Measurements from ENCODE around the gene IMPDH1. TPM values are rescaled to one million over a fixed set of nuclear protein-coding genes. Genes with fewer than 3 reads are reported as not detected.

The IMPDH1 gene
- total and polyA plus RNA-seq, 9 of the 15 experiments (the other 6 are each of a cell fraction or from before 2014, with no cell fraction given) = 0.80 to 118 (median 64.3) TPM

GRCh38 chr7:128359336-128359735, 50.4 kb downstream of the IMPDH1 start:
- H2AFZ ChIP-seq (ENCODE audit: low read depth, low read length) = no peak overlapping the region
- no peak overlapping the region for H3K27ac ChIP-seq (ENCODE audit: extremely low read depth, low read depth, low read length)
- intact Hi-C loops (cut with micrococcal nuclease) (no loop called here), in situ Hi-C loops (cut with MboI) (no loop called here)
- ChIA-PET POLR2A (no interaction called here), CTCF (ENCODE audit: low intra/inter-chr PET ratio) (no interaction called here)
- H3K9ac ChIP-seq (ENCODE audit: insufficient read depth in 1 of 2, low read depth in 2 of 2, low read length in 2 of 2) = peak overlapping the region in 1 of 2 experiments; percentile 18; a peak in 1 of 4 replicates
- H3K9me3 ChIP-seq (replicated peaks; ENCODE audit: control insufficient read depth, insufficient read depth, low read depth, low read length) = no peaks in the 10 kb centered on the region
- H3K4me2 ChIP-seq (ENCODE audit: insufficient read depth, low read length) = no peak overlapping the region
- H4K20me1 ChIP-seq (replicated peaks; ENCODE audit: control insufficient read depth, insufficient read depth, low read length) = no peaks in the 10 kb centered on the region; the same call in 1 of the 2 replicates
- FAIRE-seq = no peak
- H3K79me2 ChIP-seq (ENCODE audit: control insufficient read depth, insufficient read depth, low read length) = no peaks in the 10 kb centered on the region
- H3K4me1 ChIP-seq (replicated peaks in 1 of 2; ENCODE audit: control insufficient read depth in 2 of 2, insufficient read depth in 2 of 2, low read length in 2 of 2) = peaks cover 5 to 21% of the 10 kb centered on the region in 2 experiments; a peak in 3 of 5 replicates
- TF ChIP-seq NR2C2 (CRISPR knock-in tag; IDR thresholded peaks at IDR 0.05) = no peak
- TF ChIP-seq NR2C2 (tag; IDR thresholded peaks at IDR 0.05) = no peak
- TF ChIP-seq ZNF121 (CRISPR knock-in tag; conservative IDR thresholded peaks at IDR 0.05) = no peak
- no peak for TF ChIP-seq SIN3B (IDR thresholded peaks at IDR 0.05; ENCODE audit: low read depth)
- no peak for TF ChIP-seq CREB3 (tag; conservative IDR thresholded peaks at IDR 0.05; ENCODE audit: low read depth)
- no peak for TF ChIP-seq ZNF12 (CRISPR knock-in tag; IDR thresholded peaks at IDR 0.05)
- TF ChIP-seq ZNF280A (IDR thresholded peaks at IDR 0.05; ENCODE audit: low read depth, partially characterized antibody) = no peak
- TF ChIP-seq XRCC5 (IDR thresholded peaks at IDR 0.05; ENCODE audit: low read depth, low read length) = no peak
- no peak for TF ChIP-seq ERF (CRISPR knock-in tag; IDR thresholded peaks at IDR 0.05)
- TF ChIP-seq ZEB2 (IDR thresholded peaks at IDR 0.05) = no peak
- no peak for TF ChIP-seq FOXP1 (CRISPR knock-in tag; IDR thresholded peaks at IDR 0.05)
- TF ChIP-seq TEAD1 (CRISPR knock-in tag; IDR thresholded peaks at IDR 0.05) = no peak
- TF ChIP-seq ZNF175 (CRISPR knock-in tag; IDR thresholded peaks at IDR 0.05; ENCODE audit: low read depth) = no peak
- H3K27me3 ChIP-seq (ENCODE audit: control insufficient read depth in 2 of 2, insufficient read depth in 2 of 2, low read length in 2 of 2) = peaks cover 58 to 61% of the 10 kb centered on the region in 2 experiments
- no peak for ATAC-seq
- WGBS (ENCODE audit: insufficient coverage, low coverage, missing lambda C conversion rate) = 21% methylated on average over 12 of the region's 12 CpGs
- H3K9me1 ChIP-seq (ENCODE audit: control insufficient read depth, insufficient read depth, low read length) = no peaks in the 10 kb centered on the region
- no peak overlapping the region for H3K4me3 ChIP-seq
- no peak for DNase-seq (ENCODE audit: extremely low read depth in 1 of 4, low spot score in 3 of 4)
- no TSS peak for BruUV-seq (replicated peaks)
- H3K36me3 ChIP-seq (ENCODE audit: control insufficient read depth, insufficient read depth, low read length) = no peaks in the 10 kb centered on the region
